Gastroesophageal sphincter (tissue), 4 donors: ENCODE measurements around the gene MYL11. TPM values are rescaled to one million over a fixed set of nuclear protein-coding genes. Genes with fewer than 3 reads are reported as not detected.
"Not testable (repeated sequence)": the region's sequence is repeated elsewhere in the genome, so short reads cannot be mapped to it uniquely, and the experiment has no call there.

Experiments
- ATAC-seq: fragments of 150-250 bp; one replicate; pipeline ENCODE4 v1.9.1; 2016; ENCODE audit warnings: mild to moderate bottlenecking, moderate library complexity
- H3K27ac ChIP-seq, 4 donors: fragments of 200-600 bp; sonication (generic) in 3 of 4; 1 replicate in 3 of 4; 2 replicates in 1 of 4; pipeline ENCODE4 v1.5.1; 2016 to 2019
- H3K27me3 ChIP-seq: fragments of 200-600 bp; sonication (generic); one replicate; pipeline ENCODE4 v1.5.1; 2019
- H3K36me3 ChIP-seq, 2 donors: fragments of 200-600 bp; sonication (generic); one replicate each; pipeline ENCODE4 v1.5.1; 2019; ENCODE audit warnings: control low read depth in 1 of 2
- H3K4me1 ChIP-seq, 3 donors: fragments of 200-600 bp; sonication (generic); 1 replicate in 2 of 3; 2 replicates in 1 of 3; pipeline ENCODE4 v1.5.1; 2016 to 2019; ENCODE audit warnings: control low read depth in 2 of 3
- H3K4me3 ChIP-seq, 2 donors: fragments of 200-600 bp; sonication (generic); one replicate each; pipeline ENCODE4 v1.5.1; 2019; ENCODE audit warnings: mild to moderate bottlenecking in 1 of 2, moderate library complexity in 1 of 2
- H3K9me3 ChIP-seq, 3 donors: fragments of 200-600 bp; sonication (generic); one replicate each; pipeline ENCODE4 v1.5.1; 2017 to 2019; ENCODE audit warnings: control low read depth in 2 of 3
- EP300 ChIP-seq: sonication (generic); formaldehyde crosslinking; IDR thresholded peaks from one replicate; pipeline ENCODE4 v1.6.1; 2017; ENCODE audit warnings: antibody characterized with exemption, mild to moderate bottlenecking
- POLR2A ChIP-seq, 2 donors: fragments of 450-650 bp; IDR thresholded peaks; one replicate each; pipeline ENCODE4 v1.6.1; 2017; ENCODE audit warnings: antibody characterized with exemption in 2 of 2, mild to moderate bottlenecking in 2 of 2, moderate library complexity in 1 of 2
- POLR2AphosphoS5 ChIP-seq: sonication (generic); formaldehyde crosslinking; IDR thresholded peaks from one replicate; pipeline ENCODE4 v1.6.1; 2017; ENCODE audit warnings: antibody characterized with exemption
- WGBS, 2 donors: methylation state at CpG; one replicate each; pipeline ENCODE4 v1.1.5; 2018; ENCODE audit warnings: low coverage in 1 of 2; 5-methylcytosine and 5-hydroxymethylcytosine counted together
- total RNA-seq, 4 donors: library from RNA; depleted of rRNA; stranded (reverse); fragments of >200 nt; gene quantifications; one replicate each; pipeline ENCODE4 v1.1.0, GENCODE V29; 2016
- TF ChIP-seq, protein P1 (sequence below), 4 experiments: fragments of 200-600 bp in 2 of 4; fragments of 450-650 bp in 2 of 4; sonication (generic) in 1 of 4; IDR thresholded peaks; one replicate each; pipeline ENCODE4 v1.5.1; 2017 to 2019; ENCODE audit warnings: antibody characterized with exemption in 4 of 4, mild to moderate bottlenecking in 2 of 4, moderate library complexity in 2 of 4

The MYL11 gene
- total RNA-seq, 4 donors from 2014 or later: not detected

DNA sequence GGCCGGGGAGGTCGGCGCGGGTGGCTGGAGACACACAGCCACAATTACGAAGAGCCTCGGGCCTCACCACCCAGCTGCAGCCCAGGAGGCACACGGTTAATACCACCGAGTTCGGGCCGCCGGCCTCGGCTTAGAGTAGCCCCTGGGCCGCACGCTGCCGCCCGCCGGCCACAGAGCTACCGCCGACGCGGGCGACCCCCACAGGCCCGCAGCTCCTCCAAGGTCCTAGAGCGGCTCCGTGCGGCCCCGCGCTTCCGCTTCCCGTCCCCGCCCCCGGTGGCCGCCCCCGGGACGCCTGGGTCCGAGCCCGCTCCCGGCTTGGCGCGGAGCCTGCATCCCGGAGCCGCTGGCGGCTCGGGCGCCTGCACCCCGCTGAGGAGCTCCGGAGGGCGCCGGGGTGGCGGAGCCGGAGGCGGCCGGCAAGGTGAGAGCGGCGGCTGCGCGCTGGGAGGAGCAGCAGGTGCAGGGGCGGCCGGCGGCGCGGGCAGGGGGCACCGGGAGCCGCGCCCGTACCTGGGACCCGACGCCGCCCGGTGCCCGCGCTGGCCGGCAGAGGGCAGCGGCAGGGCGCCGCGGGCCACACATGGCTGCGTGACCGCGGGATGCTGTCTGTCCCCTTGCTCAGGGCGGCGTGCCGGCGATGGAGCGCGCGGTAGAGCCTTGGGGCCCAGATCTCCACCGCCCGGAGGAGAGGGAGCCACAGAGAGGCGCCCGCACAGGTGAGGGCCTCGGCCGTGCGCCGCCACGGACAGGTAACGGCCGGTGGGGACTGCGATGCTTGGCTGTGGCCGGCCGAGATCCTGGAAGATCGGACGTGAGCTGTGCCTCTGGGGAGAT is 20.8 kb downstream of the MYL11 start, which contains the start of gene ZNF48:
ZNF48 (plus strand) TSS at position 266 of the 837 bp plus-strand sequence; CDS start at position 641, 375 bp downstream.
- Histone ChIP-seq H3K9me3 (no peaks in the 10 kb centered on the region), H3K27ac (peak within 1 kb of the TSS; percentile 72 to 88 (median 86)), H3K36me3 (peaks cover 0 to 20% of the 10 kb centered on the region in 2 donors), H3K4me1 (peaks cover 0 to 55% (median 12%) of the 10 kb centered on the region in 3 donors), H3K27me3 (no peaks in the 10 kb centered on the region), H3K4me3 (peak within 1 kb of the TSS; percentile 64 to 93)
- peak; percentile 97 for ATAC-seq
- WGBS, 2 donors: 0% methylated on average over 5 of the region's 103 CpGs; no CpG with 5 or more reads in 1 of the 2 donors
- peak; percentile 54 for TF ChIP-seq POLR2AphosphoS5
- no peak for TF ChIP-seq EP300
- TF ChIP-seq, protein P1, sequence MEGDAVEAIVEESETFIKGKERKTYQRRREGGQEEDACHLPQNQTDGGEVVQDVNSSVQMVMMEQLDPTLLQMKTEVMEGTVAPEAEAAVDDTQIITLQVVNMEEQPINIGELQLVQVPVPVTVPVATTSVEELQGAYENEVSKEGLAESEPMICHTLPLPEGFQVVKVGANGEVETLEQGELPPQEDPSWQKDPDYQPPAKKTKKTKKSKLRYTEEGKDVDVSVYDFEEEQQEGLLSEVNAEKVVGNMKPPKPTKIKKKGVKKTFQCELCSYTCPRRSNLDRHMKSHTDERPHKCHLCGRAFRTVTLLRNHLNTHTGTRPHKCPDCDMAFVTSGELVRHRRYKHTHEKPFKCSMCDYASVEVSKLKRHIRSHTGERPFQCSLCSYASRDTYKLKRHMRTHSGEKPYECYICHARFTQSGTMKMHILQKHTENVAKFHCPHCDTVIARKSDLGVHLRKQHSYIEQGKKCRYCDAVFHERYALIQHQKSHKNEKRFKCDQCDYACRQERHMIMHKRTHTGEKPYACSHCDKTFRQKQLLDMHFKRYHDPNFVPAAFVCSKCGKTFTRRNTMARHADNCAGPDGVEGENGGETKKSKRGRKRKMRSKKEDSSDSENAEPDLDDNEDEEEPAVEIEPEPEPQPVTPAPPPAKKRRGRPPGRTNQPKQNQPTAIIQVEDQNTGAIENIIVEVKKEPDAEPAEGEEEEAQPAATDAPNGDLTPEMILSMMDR (IDR thresholded peaks at IDR 0.05): peak in 3 of 4 experiments; percentile 48 to 61 (median 57)
- peak; percentile 27 to 36 for TF ChIP-seq POLR2A (IDR thresholded peaks at IDR 0.05)

DNA sequence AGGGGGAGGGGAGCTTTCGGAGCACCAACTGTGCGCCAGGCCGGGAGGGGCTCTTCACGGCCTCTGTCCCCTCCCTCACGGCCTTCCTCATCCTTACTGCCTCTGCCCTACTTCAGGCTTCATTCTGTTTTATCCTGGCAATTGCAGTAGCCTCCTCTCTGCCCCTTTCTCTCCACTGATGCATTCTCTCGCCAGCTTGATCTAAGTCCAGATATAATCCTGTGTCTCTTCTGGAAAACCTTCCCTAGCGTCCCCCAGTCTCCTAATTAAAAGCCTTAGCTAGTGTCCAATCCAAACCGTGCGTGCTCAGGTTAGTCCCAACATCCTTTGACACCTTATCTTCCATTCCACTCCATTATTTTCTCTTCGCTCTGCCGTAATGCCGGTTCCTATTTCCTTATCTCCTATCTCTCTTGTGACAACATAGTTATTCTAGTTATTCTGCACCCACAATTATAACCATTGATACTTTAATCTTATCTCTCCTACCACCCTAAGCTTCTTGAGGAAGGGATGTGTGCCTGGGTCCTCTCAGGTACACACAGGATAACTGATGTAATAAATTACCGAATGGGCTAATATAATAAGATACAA is 21.5 kb downstream of the MYL11 start:
- TF ChIP-seq POLR2A (IDR thresholded peaks at IDR 0.05) (no peak), EP300 (no peak), POLR2AphosphoS5 (no peak)
- TF ChIP-seq, protein P1 (IDR thresholded peaks at IDR 0.05): no peak
- peak overlapping the region; percentile 64 to 93 for H3K4me3 ChIP-seq
- ATAC-seq: no peak
- H3K36me3 ChIP-seq: peaks cover 0 to 20% of the 10 kb centered on the region in 2 donors
- H3K27ac ChIP-seq: peak overlapping the region; percentile 72 to 88 (median 86)
- H3K4me1 ChIP-seq: peaks cover 0 to 61% (median 12%) of the 10 kb centered on the region in 3 donors
- H3K9me3 ChIP-seq: no peaks in the 10 kb centered on the region
- H3K27me3 ChIP-seq: no peaks in the 10 kb centered on the region
- 10 to 16% methylated on average over 8 to 13 of the region's 13 CpGs for WGBS, 2 donors

DNA sequence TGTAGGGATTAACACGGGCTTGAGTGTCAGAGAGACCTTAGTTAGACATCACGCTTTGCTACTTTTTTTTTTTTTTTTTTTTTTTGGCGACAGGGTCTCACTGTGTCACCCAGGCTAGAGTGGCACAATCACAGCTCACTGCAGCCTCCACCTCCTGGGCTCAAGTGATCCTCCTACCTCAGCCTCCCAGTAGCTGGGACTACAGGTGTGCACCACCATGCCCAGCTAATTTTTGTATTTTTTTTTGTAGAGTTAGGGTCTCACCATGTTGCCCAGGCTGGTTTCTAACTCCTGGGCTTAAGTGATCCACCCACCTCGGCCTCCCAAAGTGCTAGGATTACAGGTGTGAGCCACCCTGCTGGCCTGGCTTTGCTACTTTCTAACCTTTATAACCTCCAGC is 22.0 kb downstream of the MYL11 start:
- H3K9me3 ChIP-seq, H3K27ac ChIP-seq, H3K4me3 ChIP-seq, H3K27me3 ChIP-seq, ATAC-seq: not testable (repeated sequence)
- Histone ChIP-seq H3K36me3 (peaks cover 0 to 20% of the 10 kb centered on the region in 2 donors), H3K4me1 (peaks cover 0 to 65% (median 12%) of the 10 kb centered on the region in 3 donors)
- WGBS, 2 donors: 71 to 78% methylated on average over 2 to 3 of the region's 4 CpGs

DNA sequence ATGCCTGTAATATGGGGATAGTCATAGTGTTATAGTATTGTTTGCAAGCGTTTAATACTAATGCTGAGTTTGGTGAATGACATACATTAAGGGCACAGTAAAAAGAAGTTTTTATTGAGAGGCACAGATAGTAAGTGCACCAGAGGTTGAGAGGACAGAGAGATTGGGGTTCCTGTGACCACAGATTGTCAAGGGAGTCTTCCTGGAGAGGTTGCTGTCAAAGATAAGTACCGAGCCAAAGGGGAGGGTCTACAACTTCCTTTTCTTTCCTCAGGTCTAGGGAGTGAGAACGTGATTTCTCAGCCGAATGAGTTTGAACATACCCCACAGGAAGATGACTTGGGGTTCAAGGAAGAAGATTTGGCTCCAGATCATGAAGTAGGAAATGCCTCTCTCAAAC is 22.5 kb downstream of the MYL11 start:
- TF ChIP-seq, protein P1 (IDR thresholded peaks at IDR 0.05): no peak
- TF ChIP-seq EP300 (no peak), POLR2AphosphoS5 (no peak), POLR2A (IDR thresholded peaks at IDR 0.05) (no peak)
- no peaks in the 10 kb centered on the region for H3K9me3 ChIP-seq
- ATAC-seq: no peak
- no peaks in the 10 kb centered on the region for H3K27me3 ChIP-seq
- 70 to 77% methylated on average over 4 of the region's 4 CpGs for WGBS, 2 donors
- H3K36me3 ChIP-seq: peaks cover 0 to 20% of the 10 kb centered on the region in 2 donors
- no peak overlapping the region for H3K27ac ChIP-seq
- peaks cover 0 to 65% (median 12%) of the 10 kb centered on the region in 3 donors for H3K4me1 ChIP-seq
- H3K4me3 ChIP-seq: no peak overlapping the region

DNA sequence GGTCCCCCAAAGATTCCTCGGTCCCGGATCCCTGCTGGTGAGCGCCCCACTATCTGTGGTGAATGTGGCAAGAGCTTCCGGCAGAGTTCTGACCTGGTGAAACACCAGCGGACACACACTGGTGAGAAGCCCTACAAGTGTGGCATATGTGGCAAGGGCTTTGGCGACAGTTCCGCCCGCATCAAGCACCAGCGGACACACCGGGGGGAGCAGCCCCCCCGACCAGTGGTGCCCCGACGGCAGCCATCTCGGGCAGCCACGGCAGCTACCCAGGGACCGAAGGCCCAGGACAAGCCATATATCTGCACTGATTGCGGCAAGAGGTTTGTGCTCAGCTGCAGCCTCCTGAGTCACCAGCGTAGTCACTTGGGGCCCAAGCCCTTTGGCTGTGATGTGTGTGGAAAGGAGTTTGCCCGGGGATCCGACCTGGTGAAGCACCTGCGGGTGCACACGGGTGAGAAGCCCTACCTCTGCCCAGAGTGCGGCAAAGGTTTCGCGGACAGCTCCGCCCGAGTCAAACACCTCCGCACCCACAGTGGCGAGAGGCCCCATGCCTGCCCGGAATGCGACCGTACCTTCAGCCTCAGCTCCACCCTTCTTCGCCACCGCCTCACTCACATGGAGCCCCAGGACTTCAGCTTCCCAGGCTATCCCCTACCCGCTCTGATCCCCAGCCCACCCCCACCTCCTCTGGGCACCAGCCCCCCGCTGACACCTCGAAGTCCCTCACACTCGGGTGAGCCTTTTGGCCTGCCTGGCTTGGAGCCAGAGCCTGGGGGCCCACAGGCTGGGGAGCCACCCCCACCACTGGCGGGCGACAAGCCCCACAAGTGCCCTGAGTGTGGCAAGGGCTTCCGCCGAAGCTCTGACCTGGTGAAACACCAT is 23.4 kb downstream of the MYL11 start:
- Histone ChIP-seq H3K27me3 (no peaks in the 10 kb centered on the region), H3K36me3 (peaks cover 0 to 20% of the 10 kb centered on the region in 2 donors), H3K4me3 (no peak overlapping the region), H3K4me1 (peaks cover 0 to 65% (median 12%) of the 10 kb centered on the region in 3 donors), H3K27ac (no peak overlapping the region), H3K9me3 (no peaks in the 10 kb centered on the region)
- no peak for ATAC-seq
- TF ChIP-seq POLR2AphosphoS5: no peak
- no peak for TF ChIP-seq EP300
- no peak for TF ChIP-seq POLR2A (IDR thresholded peaks at IDR 0.05)
- TF ChIP-seq, protein P1 (IDR thresholded peaks at IDR 0.05): no peak
- WGBS, 2 donors: no CpG with 5 or more reads among the region's 42 CpGs
